Stomach (tissue), 9 donors: ENCODE measurements around the gene PALLD. TPM values are rescaled to one million over a fixed set of nuclear protein-coding genes. Genes with fewer than 3 reads are reported as not detected.
A peak's percentile ranks its signal among the peaks of the same experiment; 100 is the strongest.

ENCODE experiments used
- DNase-seq, 2 donors: peaks; one replicate each; pipeline versions ENCODE4 v3.0.0 to v3.0.0-alpha.2; 2013 to 2019
- H3K27ac ChIP-seq, 5 donors: fragments of 200-600 bp in 4 of 5; sonication (generic) in 4 of 5; one replicate each; pipeline ENCODE4 v1.5.1; 2013 to 2019; ENCODE audit warnings: mild to moderate bottlenecking in 1 of 5, moderate library complexity in 1 of 5
- H3K27me3 ChIP-seq, 3 donors: fragments of 200-600 bp; sonication (generic); one replicate each; pipeline ENCODE4 v1.5.1; 2017 to 2019; ENCODE audit warnings: mixed run types in 1 of 3
- H3K36me3 ChIP-seq, 4 donors: fragments of 200-600 bp; sonication (generic); 1 replicate in 3 of 4; 2 replicates in 1 of 4; pipeline ENCODE4 v1.5.1; 2016 to 2019
- H3K4me1 ChIP-seq, 4 donors: fragments of 200-600 bp; sonication (generic); one replicate each; pipeline ENCODE4 v1.5.1; 2016 to 2019
- H3K4me3 ChIP-seq, 4 donors: fragments of 200-600 bp; sonication (generic) in 3 of 4; one replicate each; pipeline ENCODE4 v1.5.1; 2016 to 2019; ENCODE audit warnings: mild to moderate bottlenecking in 1 of 4
- H3K9me3 ChIP-seq, 4 donors: fragments of 200-600 bp; sonication (generic); one replicate each; pipeline ENCODE4 v1.5.1; 2016 to 2019
- EP300 ChIP-seq: sonication (generic); formaldehyde crosslinking; IDR thresholded peaks from one replicate; pipeline ENCODE4 v1.6.1; 2017; ENCODE audit warnings: antibody characterized with exemption
- POLR2A ChIP-seq, 4 donors: fragments of 450-650 bp; IDR thresholded peaks; one replicate each; pipeline ENCODE4 v1.6.1; 2016; ENCODE audit warnings: antibody characterized with exemption in 4 of 4, control low read depth in 2 of 4, mild to moderate bottlenecking in 1 of 4, moderate library complexity in 1 of 4
- POLR2AphosphoS5 ChIP-seq, 3 donors: sonication (generic); formaldehyde crosslinking; IDR thresholded peaks; one replicate each; pipeline ENCODE4 v1.6.1; 2016; ENCODE audit warnings: antibody characterized with exemption in 3 of 3
- WGBS, 5 donors: extraction: QIAGEN DNeasy Blood & Tissue Kit in 3 of 5; methylation state at CpG; one replicate each; pipeline versions ENCODE4 v1.1.5 to v1.1.7; 2013 to 2018; 5-methylcytosine and 5-hydroxymethylcytosine counted together
- intact Hi-C: fragments of 100-400 bp; cut with DNase I; formaldehyde crosslinking; loops from one replicate; pipeline ENCODE4 v1.15.1; 2023; ENCODE audit warnings: low total_unique reads
- polyA plus RNA-seq, 3 donors: library from polyadenylated mRNA; stranded (reverse); fragments of 200-250 nt; gene quantifications; one replicate each; pipeline ENCODE4 v1.2.3, GENCODE V29; 2013
- total RNA-seq, 5 donors: library from RNA; depleted of rRNA; stranded (reverse); fragments of >200 nt; gene quantifications; one replicate each; pipeline versions ENCODE4 v1.1.0 to v1.2.3, GENCODE V29; 2014 to 2016
- TF ChIP-seq, protein P1 (sequence below), 7 experiments: fragments of 450-650 bp in 4 of 7; fragments of 200-600 bp in 3 of 7; sonication (generic) in 3 of 7; IDR thresholded peaks; one replicate each; pipeline ENCODE4 v1.5.1; 2016 to 2019; ENCODE audit warnings: antibody characterized with exemption in 7 of 7, control low read depth in 2 of 7, mild to moderate bottlenecking in 1 of 7
- donor health status: healthy with polysubstance abuse.
- donor health status: Bipolar disorder and iron deficiency.
- donor health status: healthy.

The PALLD gene
- total and polyA plus RNA-seq, 8 donors, result 75.9 to 984 (median 206) TPM

GRCh38 chr4:168908851-168909273 lies 412.0 kb downstream of the PALLD start:
- peak overlapping the region in 4 of 5 donors; percentile 18 to 69 (median 49) for H3K27ac ChIP-seq
- TF ChIP-seq EP300, result no peak
- TF ChIP-seq POLR2AphosphoS5 (IDR thresholded peaks at IDR 0.05), result no peak
- TF ChIP-seq, protein P1, sequence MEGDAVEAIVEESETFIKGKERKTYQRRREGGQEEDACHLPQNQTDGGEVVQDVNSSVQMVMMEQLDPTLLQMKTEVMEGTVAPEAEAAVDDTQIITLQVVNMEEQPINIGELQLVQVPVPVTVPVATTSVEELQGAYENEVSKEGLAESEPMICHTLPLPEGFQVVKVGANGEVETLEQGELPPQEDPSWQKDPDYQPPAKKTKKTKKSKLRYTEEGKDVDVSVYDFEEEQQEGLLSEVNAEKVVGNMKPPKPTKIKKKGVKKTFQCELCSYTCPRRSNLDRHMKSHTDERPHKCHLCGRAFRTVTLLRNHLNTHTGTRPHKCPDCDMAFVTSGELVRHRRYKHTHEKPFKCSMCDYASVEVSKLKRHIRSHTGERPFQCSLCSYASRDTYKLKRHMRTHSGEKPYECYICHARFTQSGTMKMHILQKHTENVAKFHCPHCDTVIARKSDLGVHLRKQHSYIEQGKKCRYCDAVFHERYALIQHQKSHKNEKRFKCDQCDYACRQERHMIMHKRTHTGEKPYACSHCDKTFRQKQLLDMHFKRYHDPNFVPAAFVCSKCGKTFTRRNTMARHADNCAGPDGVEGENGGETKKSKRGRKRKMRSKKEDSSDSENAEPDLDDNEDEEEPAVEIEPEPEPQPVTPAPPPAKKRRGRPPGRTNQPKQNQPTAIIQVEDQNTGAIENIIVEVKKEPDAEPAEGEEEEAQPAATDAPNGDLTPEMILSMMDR (IDR thresholded peaks at IDR 0.05), result no peak
- no peak for TF ChIP-seq POLR2A (IDR thresholded peaks at IDR 0.05)
- H3K27me3 ChIP-seq, result no peaks in the 10 kb centered on the region
- H3K4me3 ChIP-seq, result no peak overlapping the region
- WGBS, 5 donors, result 34 to 54% (median 47%) methylated on average over 3 of the region's 3 CpGs
- H3K4me1 ChIP-seq, result peaks cover 0 to 29% (median 13%) of the 10 kb centered on the region in 4 donors
- intact Hi-C loops, result no loop called here
- DNase-seq, result peak in 1 of 2 donors; percentile 45
- peaks cover 9 to 79% (median 76%) of the 10 kb centered on the region in 4 donors for H3K36me3 ChIP-seq
- no peaks in the 10 kb centered on the region for H3K9me3 ChIP-seq

GRCh38 chr4:168914095-168914494 lies 417.2 kb downstream of the PALLD start:
- 80 to 96% (median 91%) methylated on average over 2 of the region's 2 CpGs for WGBS, 5 donors
- Histone ChIP-seq H3K4me1 (peaks cover 0 to 6% (median 2%) of the 10 kb centered on the region in 4 donors), H3K27me3 (no peaks in the 10 kb centered on the region), H3K36me3 (peaks cover 2 to 82% (median 61%) of the 10 kb centered on the region in 4 donors), H3K9me3 (no peaks in the 10 kb centered on the region), H3K27ac (no peak overlapping the region), H3K4me3 (no peak overlapping the region)
- intact Hi-C loops, result loop anchor here (10.0 kb wide), 1 partner anchor 219 kb away; no protein-coding TSS in a partner anchor
- TF ChIP-seq, protein P1 (IDR thresholded peaks at IDR 0.05), result no peak
- no peak for TF ChIP-seq EP300
- TF ChIP-seq POLR2AphosphoS5 (IDR thresholded peaks at IDR 0.05), result no peak
- TF ChIP-seq POLR2A (IDR thresholded peaks at IDR 0.05), result no peak
- no peak for DNase-seq

GRCh38 chr4:168917138-168917779 lies 420.4 kb downstream of the PALLD start:
- Histone ChIP-seq H3K4me3 (no peak overlapping the region), H3K4me1 (peaks cover 0 to 13% (median 2%) of the 10 kb centered on the region in 4 donors), H3K27ac (peak overlapping the region in 2 of 5 donors; percentile 14 to 70), H3K9me3 (no peaks in the 10 kb centered on the region), H3K27me3 (no peaks in the 10 kb centered on the region), H3K36me3 (peaks cover 9 to 90% (median 69%) of the 10 kb centered on the region in 4 donors)
- intact Hi-C loops, result loop anchor here (10.0 kb wide), 1 partner anchor 222 kb away; no protein-coding TSS in a partner anchor
- WGBS, 5 donors, result 49 to 65% (median 58%) methylated on average over 8 of the region's 8 CpGs
- no peak for TF ChIP-seq EP300
- TF ChIP-seq, protein P1 (IDR thresholded peaks at IDR 0.05), result peak in 4 of 7 experiments; percentile 38 to 63 (median 44)
- DNase-seq, result peak in 1 of 2 donors; percentile 78

- Histone ChIP-seq H3K36me3 (peaks cover 27 to 90% (median 70%) of the 10 kb centered on the region in 4 donors), H3K27me3 (no peaks in the 10 kb centered on the region), H3K4me1 (peaks cover 0 to 12% (median 2%) of the 10 kb centered on the region in 4 donors), H3K9me3 (no peaks in the 10 kb centered on the region), H3K27ac (peak overlapping the region in 3 of 5 donors; percentile 4 to 55 (median 30)), H3K4me3 (no peak overlapping the region)
- no peak for DNase-seq
- TF ChIP-seq POLR2A (IDR thresholded peaks at IDR 0.05) (no peak), POLR2AphosphoS5 (IDR thresholded peaks at IDR 0.05) (no peak), EP300 (no peak)
- TF ChIP-seq, protein P1 (IDR thresholded peaks at IDR 0.05), result no peak
- WGBS, 5 donors, result 57 to 82% (median 63%) methylated on average over 4 of the region's 4 CpGs
- intact Hi-C loops, result loop anchor here (10.0 kb wide), 2 partner anchors 225 to 575 kb away; no protein-coding TSS in a partner anchor
Observed at GRCh38 chr4:168919706-168920324, 423.0 kb downstream of the PALLD start.
